ENCODE data around the gene MAP7D3.

DNA sequence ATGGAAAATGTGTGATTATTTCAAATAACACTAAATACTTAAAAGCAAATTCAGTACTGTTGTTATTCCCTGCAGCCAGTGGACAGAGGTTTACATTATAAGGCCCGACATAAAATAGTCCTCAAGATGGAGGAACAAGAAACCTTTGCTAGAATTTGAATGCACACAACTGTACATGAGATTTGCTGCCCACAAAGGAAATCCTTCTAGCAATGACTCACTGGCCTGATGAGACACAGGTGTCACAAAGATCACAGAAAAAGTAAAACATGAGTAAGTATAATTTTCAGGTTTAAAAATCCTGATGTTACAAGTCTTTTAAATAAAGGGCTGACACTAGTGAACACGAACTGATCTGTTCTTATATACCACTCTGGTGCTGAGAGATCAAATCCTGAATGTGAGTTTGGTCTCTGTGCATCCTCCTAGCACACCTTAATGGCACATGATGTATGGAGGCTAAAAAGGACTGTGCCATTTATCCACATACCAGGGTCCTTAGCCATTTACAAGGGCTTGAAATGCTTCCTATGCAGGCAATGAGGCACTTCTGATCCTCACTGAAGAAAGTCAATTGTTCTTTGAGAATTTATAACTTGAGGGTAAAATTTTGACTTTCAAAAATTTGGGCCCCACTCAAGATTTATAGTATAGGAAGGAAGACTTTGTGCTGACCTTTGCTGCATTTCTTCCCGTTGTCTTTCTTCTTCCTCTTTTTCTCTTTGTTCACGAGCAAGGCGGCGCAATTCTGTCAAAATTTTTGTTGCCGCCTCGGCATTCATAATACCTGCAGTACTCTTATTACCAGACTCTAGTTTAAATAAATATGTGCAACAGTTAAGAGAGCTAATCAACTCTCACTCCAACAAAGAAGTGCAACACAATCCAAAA is 23.0 kb downstream of the MAP7D3 start:
- TF ChIP-seq POLR2A (IDR thresholded peaks at IDR 0.05; ENCODE audit: control extremely low read depth in 1 of 2, low read depth in 2 of 2, low read length in 2 of 2) (no peak), POLR2AphosphoS5 (IDR thresholded peaks at IDR 0.05; ENCODE audit: low read depth, low read length) (no peak), RFX5 (IDR thresholded peaks at IDR 0.05; ENCODE audit: borderline replicate concordance, low read depth, low read length) (no peak), EGR1 (IDR thresholded peaks at IDR 0.05; ENCODE audit: borderline replicate concordance, low read depth, low read length) (no peak), POU5F1 (IDR thresholded peaks at IDR 0.05; ENCODE audit: low read depth, low read length) (no peak), SUZ12 (IDR thresholded peaks at IDR 0.05; ENCODE audit: low read length) (no peak), EP300 (IDR thresholded peaks at IDR 0.05; ENCODE audit: borderline replicate concordance in 1 of 2, low read depth in 2 of 2, low read length in 2 of 2) (no peak)
- TF ChIP-seq, protein P1, sequence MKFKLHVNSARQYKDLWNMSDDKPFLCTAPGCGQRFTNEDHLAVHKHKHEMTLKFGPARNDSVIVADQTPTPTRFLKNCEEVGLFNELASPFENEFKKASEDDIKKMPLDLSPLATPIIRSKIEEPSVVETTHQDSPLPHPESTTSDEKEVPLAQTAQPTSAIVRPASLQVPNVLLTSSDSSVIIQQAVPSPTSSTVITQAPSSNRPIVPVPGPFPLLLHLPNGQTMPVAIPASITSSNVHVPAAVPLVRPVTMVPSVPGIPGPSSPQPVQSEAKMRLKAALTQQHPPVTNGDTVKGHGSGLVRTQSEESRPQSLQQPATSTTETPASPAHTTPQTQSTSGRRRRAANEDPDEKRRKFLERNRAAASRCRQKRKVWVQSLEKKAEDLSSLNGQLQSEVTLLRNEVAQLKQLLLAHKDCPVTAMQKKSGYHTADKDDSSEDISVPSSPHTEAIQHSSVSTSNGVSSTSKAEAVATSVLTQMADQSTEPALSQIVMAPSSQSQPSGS (IDR thresholded peaks at IDR 0.05; ENCODE audit: low read length): no peak
- TF ChIP-seq, protein P2, sequence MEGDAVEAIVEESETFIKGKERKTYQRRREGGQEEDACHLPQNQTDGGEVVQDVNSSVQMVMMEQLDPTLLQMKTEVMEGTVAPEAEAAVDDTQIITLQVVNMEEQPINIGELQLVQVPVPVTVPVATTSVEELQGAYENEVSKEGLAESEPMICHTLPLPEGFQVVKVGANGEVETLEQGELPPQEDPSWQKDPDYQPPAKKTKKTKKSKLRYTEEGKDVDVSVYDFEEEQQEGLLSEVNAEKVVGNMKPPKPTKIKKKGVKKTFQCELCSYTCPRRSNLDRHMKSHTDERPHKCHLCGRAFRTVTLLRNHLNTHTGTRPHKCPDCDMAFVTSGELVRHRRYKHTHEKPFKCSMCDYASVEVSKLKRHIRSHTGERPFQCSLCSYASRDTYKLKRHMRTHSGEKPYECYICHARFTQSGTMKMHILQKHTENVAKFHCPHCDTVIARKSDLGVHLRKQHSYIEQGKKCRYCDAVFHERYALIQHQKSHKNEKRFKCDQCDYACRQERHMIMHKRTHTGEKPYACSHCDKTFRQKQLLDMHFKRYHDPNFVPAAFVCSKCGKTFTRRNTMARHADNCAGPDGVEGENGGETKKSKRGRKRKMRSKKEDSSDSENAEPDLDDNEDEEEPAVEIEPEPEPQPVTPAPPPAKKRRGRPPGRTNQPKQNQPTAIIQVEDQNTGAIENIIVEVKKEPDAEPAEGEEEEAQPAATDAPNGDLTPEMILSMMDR (IDR thresholded peaks at IDR 0.05; ENCODE audit: control extremely low read depth in 1 of 3, insufficient read depth in 1 of 3, low read depth in 1 of 3, low read length in 3 of 3): no peak
